HG03432 (cell line): Measurements from ENCODE around the gene DYRK1A.

Experiments used
- ATAC-seq: cut with Tn5 transposase; IDR thresholded peaks from one replicate; pipeline ENCODE4 v1.9.1; 2021; ENCODE audit warnings: mild to moderate bottlenecking, moderate library complexity; ENCODE audit not compliant: unreplicated experiment

DYRK1A gene

GRCh38 chr21:37364722-37365121 is 1.9 kb upstream of the DYRK1A start:
- no peak for ATAC-seq

- ATAC-seq, result peak; percentile 40
Measured at GRCh38 chr21:37365517-37366481, 774 bp upstream of the DYRK1A start.

- ATAC-seq, result no peak
Measured at GRCh38 chr21:37367336-37367702, 746 bp downstream of the DYRK1A start.

- ATAC-seq, result peak; percentile 14
Measured at GRCh38 chr21:37367703-37368540, 1.3 kb downstream of the DYRK1A start.

- no peak for ATAC-seq
Measured at GRCh38 chr21:37368541-37369279, 2.1 kb downstream of the DYRK1A start.

GRCh38 chr21:37369307-37369854 is 2.8 kb downstream of the DYRK1A start:
- no peak for ATAC-seq

- peak; percentile 16 for ATAC-seq
Measured at GRCh38 chr21:37370152-37371040, 3.8 kb downstream of the DYRK1A start.

GRCh38 chr21:37371041-37371397 is 4.4 kb downstream of the DYRK1A start:
- no peak for ATAC-seq

- ATAC-seq, result no peak
Measured at GRCh38 chr21:37372127-37372731, 5.7 kb downstream of the DYRK1A start.

GRCh38 chr21:37372951-37373350 is 6.4 kb downstream of the DYRK1A start:
- ATAC-seq, result no peak

GRCh38 chr21:37373539-37373938 is 7.0 kb downstream of the DYRK1A start:
- no peak for ATAC-seq

- no peak for ATAC-seq
Measured at GRCh38 chr21:37374027-37374426, 7.5 kb downstream of the DYRK1A start.

- ATAC-seq, result no peak
Measured at GRCh38 chr21:37375866-37376574, 9.4 kb downstream of the DYRK1A start.

- no peak for ATAC-seq
Measured at GRCh38 chr21:37378700-37379139, 12.1 kb downstream of the DYRK1A start.

GRCh38 chr21:37380349-37381323 is 14.1 kb downstream of the DYRK1A start:
- ATAC-seq, result no peak

GRCh38 chr21:37381883-37382585 is 15.5 kb downstream of the DYRK1A start:
- ATAC-seq, result no peak

GRCh38 chr21:37383086-37383485 is 16.5 kb downstream of the DYRK1A start:
- ATAC-seq, result no peak
